BE2C (cell line): ENCODE measurements around the gene SRBD1.

ENCODE experiments used
- DNase-seq: peaks from one replicate; pipeline ENCODE4 v3.0.0-alpha.2; 2020
- H3K27me3 ChIP-seq: fragments of 250-450 bp; sonication (Bioruptor Pico); 2 replicates; pipeline ENCODE4 v1.5.1; 2020; ENCODE audit warnings: mild to moderate bottlenecking
- H3K36me3 ChIP-seq: fragments of 250-450 bp; sonication (Bioruptor Pico); 2 replicates; pipeline ENCODE4 v1.5.1; 2020; ENCODE audit warnings: mild to moderate bottlenecking
- H3K4me1 ChIP-seq: fragments of 250-450 bp; sonication (Bioruptor Pico); 2 replicates; pipeline ENCODE4 v1.5.1; 2020
- H3K4me3 ChIP-seq: 2 replicates; pipeline ENCODE4 v1.5.1; 2011; ENCODE audit warnings: low read depth, low read length
- H3K9me3 ChIP-seq: fragments of 250-450 bp; sonication (Bioruptor Pico); 2 replicates; pipeline ENCODE4 v1.5.1; 2020
- TF ChIP-seq, protein P1 (sequence below): IDR thresholded peaks from 2 replicates; pipeline ENCODE4 v1.5.1; 2012; ENCODE audit warnings: mild to moderate bottlenecking, low read depth, low read length

The SRBD1 gene

GRCh38 chr2:45596761-45597160 is 14.3 kb downstream of the SRBD1 start:
- no peak overlapping the region for H3K4me3 ChIP-seq
- H3K27me3 ChIP-seq: no peaks in the 10 kb centered on the region
- H3K36me3 ChIP-seq: peaks cover 42% of the 10 kb centered on the region
- TF ChIP-seq, protein P1, sequence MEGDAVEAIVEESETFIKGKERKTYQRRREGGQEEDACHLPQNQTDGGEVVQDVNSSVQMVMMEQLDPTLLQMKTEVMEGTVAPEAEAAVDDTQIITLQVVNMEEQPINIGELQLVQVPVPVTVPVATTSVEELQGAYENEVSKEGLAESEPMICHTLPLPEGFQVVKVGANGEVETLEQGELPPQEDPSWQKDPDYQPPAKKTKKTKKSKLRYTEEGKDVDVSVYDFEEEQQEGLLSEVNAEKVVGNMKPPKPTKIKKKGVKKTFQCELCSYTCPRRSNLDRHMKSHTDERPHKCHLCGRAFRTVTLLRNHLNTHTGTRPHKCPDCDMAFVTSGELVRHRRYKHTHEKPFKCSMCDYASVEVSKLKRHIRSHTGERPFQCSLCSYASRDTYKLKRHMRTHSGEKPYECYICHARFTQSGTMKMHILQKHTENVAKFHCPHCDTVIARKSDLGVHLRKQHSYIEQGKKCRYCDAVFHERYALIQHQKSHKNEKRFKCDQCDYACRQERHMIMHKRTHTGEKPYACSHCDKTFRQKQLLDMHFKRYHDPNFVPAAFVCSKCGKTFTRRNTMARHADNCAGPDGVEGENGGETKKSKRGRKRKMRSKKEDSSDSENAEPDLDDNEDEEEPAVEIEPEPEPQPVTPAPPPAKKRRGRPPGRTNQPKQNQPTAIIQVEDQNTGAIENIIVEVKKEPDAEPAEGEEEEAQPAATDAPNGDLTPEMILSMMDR: no peak
- peaks cover 4% of the 10 kb centered on the region for H3K4me1 ChIP-seq
- DNase-seq: no peak
- H3K9me3 ChIP-seq: no peaks in the 10 kb centered on the region

GRCh38 chr2:45595721-45596435 is 15.2 kb downstream of the SRBD1 start:
- no peak for DNase-seq
- H3K27me3 ChIP-seq: no peaks in the 10 kb centered on the region
- TF ChIP-seq, protein P1: no peak
- H3K9me3 ChIP-seq: no peaks in the 10 kb centered on the region
- peaks cover 6% of the 10 kb centered on the region for H3K4me1 ChIP-seq
- peaks cover 40% of the 10 kb centered on the region for H3K36me3 ChIP-seq
- H3K4me3 ChIP-seq: no peak overlapping the region

DNA sequence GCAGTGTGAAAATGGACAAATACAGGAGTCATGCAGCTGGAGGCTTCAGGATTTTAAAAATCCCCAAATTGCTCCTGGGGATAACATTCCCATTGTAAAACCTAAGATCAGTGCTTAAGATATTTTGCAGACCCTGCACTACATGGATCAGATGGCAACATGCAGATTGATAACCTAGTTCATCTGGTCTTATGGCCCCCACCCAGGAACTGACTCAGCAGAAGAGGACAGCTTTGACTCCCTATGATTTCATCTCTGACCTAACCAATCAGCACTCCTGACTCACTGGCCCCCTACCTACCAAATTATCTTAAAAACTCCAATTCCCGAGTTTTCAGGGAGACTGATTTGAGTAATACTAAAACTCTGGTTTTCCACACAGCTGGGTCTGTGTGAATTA is 20.0 kb downstream of the SRBD1 start:
- TF ChIP-seq, protein P1: no peak
- Histone ChIP-seq H3K4me3 (no peak overlapping the region), H3K27me3 (no peaks in the 10 kb centered on the region), H3K9me3 (no peaks in the 10 kb centered on the region), H3K36me3 (peaks cover 11% of the 10 kb centered on the region), H3K4me1 (peaks cover 6% of the 10 kb centered on the region)
- DNase-seq: no peak

- Histone ChIP-seq H3K27me3 (no peaks in the 10 kb centered on the region), H3K36me3 (peaks cover 9% of the 10 kb centered on the region), H3K4me1 (peaks cover 9% of the 10 kb centered on the region), H3K9me3 (no peaks in the 10 kb centered on the region), H3K4me3 (no peak overlapping the region)
- DNase-seq: no peak
- TF ChIP-seq, protein P1: no peak
These were observed 22.8 kb downstream of the SRBD1 start for GRCh38 chr2:45588158-45588829.

DNA sequence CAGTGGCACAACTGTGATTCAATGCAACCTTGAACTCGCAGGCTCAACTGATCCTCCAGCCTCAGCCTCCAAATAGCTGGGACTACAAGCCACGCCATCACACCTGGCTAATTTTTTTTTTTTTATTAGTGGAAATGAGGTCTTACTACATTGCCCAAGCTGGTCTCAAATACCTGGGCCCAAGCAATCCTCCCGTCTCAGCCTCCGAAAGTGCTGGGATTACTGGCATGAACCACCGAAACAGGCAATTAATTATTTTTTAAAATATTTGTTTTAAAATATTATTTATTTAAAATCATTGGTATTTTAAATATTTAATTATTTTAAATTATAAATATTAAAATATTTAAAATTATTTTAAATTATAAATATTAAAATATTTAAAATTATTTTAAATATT is 24.5 kb downstream of the SRBD1 start:
- TF ChIP-seq, protein P1: no peak
- H3K9me3 ChIP-seq: no peaks in the 10 kb centered on the region
- peaks cover 3% of the 10 kb centered on the region for H3K4me1 ChIP-seq
- DNase-seq: no peak
- H3K4me3 ChIP-seq: no peak overlapping the region
- H3K27me3 ChIP-seq: no peaks in the 10 kb centered on the region
- H3K36me3 ChIP-seq: peaks cover 7% of the 10 kb centered on the region

GRCh38 chr2:45585267-45585861 is 25.7 kb downstream of the SRBD1 start:
- Histone ChIP-seq H3K9me3 (no peaks in the 10 kb centered on the region), H3K4me1 (peaks cover 3% of the 10 kb centered on the region), H3K27me3 (no peaks in the 10 kb centered on the region), H3K36me3 (peaks cover 4% of the 10 kb centered on the region; the same call in 1 of the 2 replicates), H3K4me3 (no peak overlapping the region)
- DNase-seq: peak; percentile 27
- TF ChIP-seq, protein P1: peak; percentile 87
